Esophagus squamous epithelium (tissue), 5 donors: Measurements from ENCODE around the gene MYOCD. TPM values are rescaled to one million over a fixed set of nuclear protein-coding genes. Genes with fewer than 3 reads are reported as not detected.

Experiments used
- DNase-seq: peaks from one replicate; lab custom pipeline; 2025; lab: John Stamatoyannopoulos, UW
- H3K27ac ChIP-seq, 4 donors: fragments of 200-600 bp; sonication (generic); one replicate each; pipeline ENCODE4 v1.5.1; 2016 to 2019; ENCODE audit warnings: mild to moderate bottlenecking in 1 of 4
- H3K27me3 ChIP-seq, 4 donors: fragments of 200-600 bp; sonication (generic); 1 replicate in 3 of 4; 2 replicates in 1 of 4; pipeline versions ENCODE4 v1.5.1 to v1.6.0; 2017 to 2021; ENCODE audit warnings: antibody characterized with exemption in 1 of 4
- H3K36me3 ChIP-seq, 3 donors: fragments of 200-600 bp; sonication (generic); one replicate each; pipeline ENCODE4 v1.5.1; 2016 to 2019
- H3K4me1 ChIP-seq, 3 donors: fragments of 200-600 bp; sonication (generic); one replicate each; pipeline ENCODE4 v1.5.1; 2017 to 2019
- H3K4me3 ChIP-seq, 4 donors: fragments of 200-600 bp; sonication (generic); 1 replicate in 3 of 4; 2 replicates in 1 of 4; pipeline ENCODE4 v1.5.1; 2016 to 2019; ENCODE audit warnings: mild to moderate bottlenecking in 2 of 4, moderate library complexity in 1 of 4
- H3K9me3 ChIP-seq, 3 donors: fragments of 200-600 bp; sonication (generic); one replicate each; pipeline ENCODE4 v1.5.1; 2016 to 2019
- POLR2A ChIP-seq, 4 donors: fragments of 450-650 bp; IDR thresholded peaks; one replicate each; pipeline ENCODE4 v1.6.1; 2017; ENCODE audit warnings: antibody characterized with exemption in 4 of 4, mild to moderate bottlenecking in 4 of 4, moderate library complexity in 3 of 4
- WGBS, 2 donors: methylation state at CpG; one replicate each; pipeline ENCODE4 v1.1.5; 2018; 5-methylcytosine and 5-hydroxymethylcytosine counted together
- intact Hi-C: fragments of 100-400 bp; cut with DNase I; formaldehyde crosslinking; loops from one replicate; pipeline ENCODE4 v1.15.0; 2022
- total RNA-seq, 4 donors: library from RNA; depleted of rRNA; stranded (reverse); fragments of >200 nt; gene quantifications; one replicate each; pipeline ENCODE4 v1.1.0, GENCODE V29; 2016
- TF ChIP-seq, protein P1 (sequence below), 6 experiments: fragments of 450-650 bp in 4 of 6; fragments of 200-600 bp in 2 of 6; sonication (generic) in 2 of 6; IDR thresholded peaks; one replicate each; pipeline ENCODE4 v1.5.1; 2016 to 2019; ENCODE audit warnings: antibody characterized with exemption in 6 of 6, mild to moderate bottlenecking in 4 of 6, moderate library complexity in 4 of 6
- donor health status: DM: yes; HTN: yes; CAD: no.

The MYOCD gene
- total RNA-seq, 4 donors from 2014 or later = 2.3 to 27.5 (median 7.8) TPM

- DNase-seq = no peak
- peak overlapping the region in 3 of 4 donors; percentile 23 to 53 (median 45) for H3K27ac ChIP-seq
- no peaks in the 10 kb centered on the region for H3K27me3 ChIP-seq
- 62 to 68% methylated on average over 6 of the region's 6 CpGs for WGBS, 2 donors
- no peaks in the 10 kb centered on the region for H3K9me3 ChIP-seq
- H3K36me3 ChIP-seq = no peaks in the 10 kb centered on the region
- H3K4me3 ChIP-seq = no peak overlapping the region
- TF ChIP-seq, protein P1, sequence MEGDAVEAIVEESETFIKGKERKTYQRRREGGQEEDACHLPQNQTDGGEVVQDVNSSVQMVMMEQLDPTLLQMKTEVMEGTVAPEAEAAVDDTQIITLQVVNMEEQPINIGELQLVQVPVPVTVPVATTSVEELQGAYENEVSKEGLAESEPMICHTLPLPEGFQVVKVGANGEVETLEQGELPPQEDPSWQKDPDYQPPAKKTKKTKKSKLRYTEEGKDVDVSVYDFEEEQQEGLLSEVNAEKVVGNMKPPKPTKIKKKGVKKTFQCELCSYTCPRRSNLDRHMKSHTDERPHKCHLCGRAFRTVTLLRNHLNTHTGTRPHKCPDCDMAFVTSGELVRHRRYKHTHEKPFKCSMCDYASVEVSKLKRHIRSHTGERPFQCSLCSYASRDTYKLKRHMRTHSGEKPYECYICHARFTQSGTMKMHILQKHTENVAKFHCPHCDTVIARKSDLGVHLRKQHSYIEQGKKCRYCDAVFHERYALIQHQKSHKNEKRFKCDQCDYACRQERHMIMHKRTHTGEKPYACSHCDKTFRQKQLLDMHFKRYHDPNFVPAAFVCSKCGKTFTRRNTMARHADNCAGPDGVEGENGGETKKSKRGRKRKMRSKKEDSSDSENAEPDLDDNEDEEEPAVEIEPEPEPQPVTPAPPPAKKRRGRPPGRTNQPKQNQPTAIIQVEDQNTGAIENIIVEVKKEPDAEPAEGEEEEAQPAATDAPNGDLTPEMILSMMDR (IDR thresholded peaks at IDR 0.05) = no peak
- intact Hi-C loops = no loop called here
- H3K4me1 ChIP-seq = peaks cover 3 to 16% (median 4%) of the 10 kb centered on the region in 3 donors
Observed at GRCh38 chr17:12727076-12727760, 61.5 kb downstream of the MYOCD start.

GRCh38 chr17:12727881-12728280 is 62.2 kb downstream of the MYOCD start:
- no peaks in the 10 kb centered on the region for H3K9me3 ChIP-seq
- no peak for TF ChIP-seq POLR2A (IDR thresholded peaks at IDR 0.05)
- TF ChIP-seq, protein P1 (IDR thresholded peaks at IDR 0.05) = no peak
- peak overlapping the region in 3 of 4 donors; percentile 23 to 53 (median 45) for H3K27ac ChIP-seq
- no peak for DNase-seq
- no peaks in the 10 kb centered on the region for H3K27me3 ChIP-seq
- H3K4me1 ChIP-seq = peaks cover 3 to 16% (median 4%) of the 10 kb centered on the region in 3 donors
- intact Hi-C loops = no loop called here
- no peak overlapping the region for H3K4me3 ChIP-seq
- H3K36me3 ChIP-seq = no peaks in the 10 kb centered on the region
- WGBS, 2 donors = 74 to 85% methylated on average over 7 of the region's 7 CpGs

GRCh38 chr17:12729086-12729485 is 63.4 kb downstream of the MYOCD start:
- Histone ChIP-seq H3K27me3 (no peaks in the 10 kb centered on the region), H3K36me3 (no peaks in the 10 kb centered on the region), H3K9me3 (no peaks in the 10 kb centered on the region), H3K4me3 (no peak overlapping the region), H3K27ac (peak overlapping the region in 1 of 4 donors; percentile 1), H3K4me1 (peaks cover 3 to 16% (median 4%) of the 10 kb centered on the region in 3 donors)
- 70 to 71% methylated on average over 5 of the region's 5 CpGs for WGBS, 2 donors
- no peak for TF ChIP-seq POLR2A (IDR thresholded peaks at IDR 0.05)
- TF ChIP-seq, protein P1 (IDR thresholded peaks at IDR 0.05) = no peak
- intact Hi-C loops = no loop called here
- no peak for DNase-seq

DNA sequence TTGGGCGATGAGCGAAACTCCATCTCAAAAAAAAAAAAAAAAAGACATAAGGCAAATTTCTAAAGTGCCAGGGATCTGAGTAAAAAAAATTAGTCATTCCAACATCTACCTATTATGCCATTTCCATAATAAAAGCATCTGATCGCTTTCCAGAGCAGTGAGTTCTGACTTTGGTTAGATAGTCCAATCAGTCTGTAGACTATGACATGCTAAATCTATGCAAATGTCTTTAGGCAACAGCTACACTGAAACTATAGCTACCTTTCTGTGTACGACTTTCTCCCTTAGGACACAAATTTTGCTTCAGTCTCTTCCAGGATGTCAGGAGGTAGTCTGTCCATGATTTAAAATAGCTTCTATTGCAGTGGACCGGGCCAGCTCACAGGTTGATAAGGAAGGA is 64.7 kb downstream of the MYOCD start:
- Histone ChIP-seq H3K27ac (peak overlapping the region in 3 of 4 donors; percentile 38 to 68 (median 57)), H3K4me1 (peaks cover 3 to 16% (median 4%) of the 10 kb centered on the region in 3 donors), H3K36me3 (no peaks in the 10 kb centered on the region), H3K27me3 (no peaks in the 10 kb centered on the region), H3K4me3 (no peak overlapping the region), H3K9me3 (no peaks in the 10 kb centered on the region)
- no peak for DNase-seq
- TF ChIP-seq, protein P1 (IDR thresholded peaks at IDR 0.05) = no peak
- TF ChIP-seq POLR2A (IDR thresholded peaks at IDR 0.05) = no peak
- WGBS, 2 donors = 65 to 88% methylated on average over 5 of the region's 5 CpGs
- intact Hi-C loops = no loop called here

- H3K4me1 ChIP-seq = peaks cover 3 to 16% (median 4%) of the 10 kb centered on the region in 3 donors
- H3K9me3 ChIP-seq = no peaks in the 10 kb centered on the region
- intact Hi-C loops = no loop called here
- peak overlapping the region in 3 of 4 donors; percentile 38 to 68 (median 57) for H3K27ac ChIP-seq
- 8 to 25% methylated on average over 4 to 6 of the region's 10 CpGs for WGBS, 2 donors
- no peak overlapping the region for H3K4me3 ChIP-seq
- H3K36me3 ChIP-seq = no peaks in the 10 kb centered on the region
- no peaks in the 10 kb centered on the region for H3K27me3 ChIP-seq
- no peak for DNase-seq
- no peak for TF ChIP-seq POLR2A (IDR thresholded peaks at IDR 0.05)
- TF ChIP-seq, protein P1 (IDR thresholded peaks at IDR 0.05) = no peak
Observed at GRCh38 chr17:12730931-12731521, 65.3 kb downstream of the MYOCD start.
